Thyroid gland (tissue), 4 donors: ENCODE data around the gene TRIOBP.

Experiments
- POLR2A ChIP-seq, 2 donors: fragments of 450-650 bp; IDR thresholded peaks; one replicate each; pipeline ENCODE4 v1.6.1; 2017; ENCODE audit warnings: antibody characterized with exemption in 2 of 2, mild to moderate bottlenecking in 2 of 2, moderate library complexity in 1 of 2
- TF ChIP-seq, protein P1 (sequence below), 6 experiments: fragments of 200-600 bp in 3 of 6; fragments of 450-650 bp in 3 of 6; sonication (generic) in 3 of 6; IDR thresholded peaks; one replicate each; pipeline ENCODE4 v1.5.1; 2016 to 2019; ENCODE audit warnings: antibody characterized with exemption in 6 of 6, mild to moderate bottlenecking in 2 of 6, inconsistent platforms in 1 of 6, moderate library complexity in 1 of 6

DNA sequence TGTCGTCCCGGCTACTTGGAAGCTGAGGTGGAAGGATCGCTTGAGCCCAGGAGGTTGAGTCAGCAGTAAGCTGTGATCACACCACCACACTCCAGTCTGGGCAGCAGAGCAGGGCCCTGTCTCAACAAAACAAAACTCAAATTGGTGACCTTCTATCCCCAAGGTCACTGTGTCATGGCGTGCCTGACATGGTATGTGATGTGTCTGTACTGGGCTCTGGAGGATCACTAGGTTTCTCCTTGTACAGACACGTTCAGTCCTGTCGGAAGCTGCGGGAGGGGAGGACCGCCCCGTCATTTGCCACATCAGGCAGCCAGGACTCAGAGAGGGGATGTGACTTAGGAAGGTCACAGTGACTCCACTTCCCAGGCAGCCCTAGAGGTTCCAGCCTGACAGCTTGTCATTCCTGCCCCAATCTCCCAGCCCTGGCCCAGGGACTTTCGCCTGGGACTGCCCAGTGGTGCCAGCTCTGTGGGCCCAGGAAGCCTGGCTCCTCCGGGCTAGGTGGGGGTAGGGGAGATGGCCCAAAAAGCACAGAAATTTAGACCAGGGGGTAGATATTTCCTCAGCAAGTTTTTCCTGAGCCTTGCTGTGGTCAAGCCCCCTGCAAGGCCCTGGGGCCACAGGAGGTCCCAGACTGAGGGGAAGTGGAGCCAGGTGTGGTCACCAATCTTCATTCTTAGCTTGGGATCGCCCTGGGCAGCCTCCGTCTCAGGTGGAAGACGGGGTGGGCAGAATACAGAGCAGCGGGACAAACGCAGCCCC lies 53.2 kb downstream of the TRIOBP start:
- TF ChIP-seq, protein P1, sequence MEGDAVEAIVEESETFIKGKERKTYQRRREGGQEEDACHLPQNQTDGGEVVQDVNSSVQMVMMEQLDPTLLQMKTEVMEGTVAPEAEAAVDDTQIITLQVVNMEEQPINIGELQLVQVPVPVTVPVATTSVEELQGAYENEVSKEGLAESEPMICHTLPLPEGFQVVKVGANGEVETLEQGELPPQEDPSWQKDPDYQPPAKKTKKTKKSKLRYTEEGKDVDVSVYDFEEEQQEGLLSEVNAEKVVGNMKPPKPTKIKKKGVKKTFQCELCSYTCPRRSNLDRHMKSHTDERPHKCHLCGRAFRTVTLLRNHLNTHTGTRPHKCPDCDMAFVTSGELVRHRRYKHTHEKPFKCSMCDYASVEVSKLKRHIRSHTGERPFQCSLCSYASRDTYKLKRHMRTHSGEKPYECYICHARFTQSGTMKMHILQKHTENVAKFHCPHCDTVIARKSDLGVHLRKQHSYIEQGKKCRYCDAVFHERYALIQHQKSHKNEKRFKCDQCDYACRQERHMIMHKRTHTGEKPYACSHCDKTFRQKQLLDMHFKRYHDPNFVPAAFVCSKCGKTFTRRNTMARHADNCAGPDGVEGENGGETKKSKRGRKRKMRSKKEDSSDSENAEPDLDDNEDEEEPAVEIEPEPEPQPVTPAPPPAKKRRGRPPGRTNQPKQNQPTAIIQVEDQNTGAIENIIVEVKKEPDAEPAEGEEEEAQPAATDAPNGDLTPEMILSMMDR (IDR thresholded peaks at IDR 0.05): no peak
- TF ChIP-seq POLR2A (IDR thresholded peaks at IDR 0.05): no peak
